IPS-NIHi11 (cell line): ENCODE data around the gene PRSS22.

Experiments used
- DNase-seq: peaks from one replicate; pipeline ENCODE4 v3.0.0; 2012; ENCODE audit warnings: mixed read lengths, low spot score

The PRSS22 gene

GRCh38 chr16:2879854-2880508 is 22.0 kb upstream of the PRSS22 start:
- DNase-seq, result no peak

- DNase-seq, result peak; percentile 86
Observed at GRCh38 chr16:2874912-2875362, 17.0 kb upstream of the PRSS22 start.

- no peak for DNase-seq
Observed at GRCh38 chr16:2874032-2874911, 16.3 kb upstream of the PRSS22 start.

DNA sequence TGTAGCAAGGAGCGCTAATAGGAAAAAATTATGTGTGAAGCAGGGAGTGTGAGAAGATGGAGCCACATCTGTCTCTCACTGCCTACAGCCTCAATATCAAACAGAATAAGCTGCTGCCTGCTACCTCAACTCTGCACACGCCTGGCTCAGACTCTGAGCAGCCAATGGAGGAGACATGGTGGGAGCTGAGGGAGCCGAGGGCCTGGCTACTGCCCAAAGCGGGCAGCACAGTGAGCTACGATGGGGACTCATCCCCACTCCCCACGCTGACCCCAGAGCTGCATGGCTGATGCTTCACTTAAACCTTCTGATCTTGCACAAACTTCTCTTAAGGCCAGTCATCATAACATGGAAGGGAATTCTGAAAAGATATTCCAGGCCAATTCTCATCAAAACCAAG is 14.0 kb upstream of the PRSS22 start:
- DNase-seq, result no peak

- DNase-seq, result peak; percentile 97
Observed at GRCh38 chr16:2867987-2868789, 10.2 kb upstream of the PRSS22 start.

- no peak for DNase-seq
Observed at GRCh38 chr16:2867661-2867986, 9.7 kb upstream of the PRSS22 start.

GRCh38 chr16:2866431-2866830 is 8.5 kb upstream of the PRSS22 start:
- no peak for DNase-seq

DNA sequence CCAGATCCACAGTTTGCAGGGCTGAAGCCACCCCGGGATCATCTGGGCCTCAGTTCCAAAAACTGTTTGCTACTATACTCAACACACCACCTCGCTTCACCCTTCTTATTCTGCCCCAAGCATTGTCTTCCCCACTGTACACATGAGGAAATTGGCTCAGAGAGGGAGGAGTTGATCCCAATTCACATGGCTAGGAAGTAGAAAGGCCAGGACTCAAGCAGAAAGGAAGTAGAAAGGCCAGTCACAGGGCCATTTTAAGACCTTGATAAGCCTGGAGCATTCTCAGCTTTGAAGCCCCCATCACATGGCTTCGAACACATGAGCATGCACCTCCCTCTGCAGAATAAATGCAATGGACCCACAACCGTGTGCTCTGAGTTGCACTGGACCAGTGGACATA is 7.7 kb upstream of the PRSS22 start:
- no peak for DNase-seq

- no peak for DNase-seq
Observed at GRCh38 chr16:2860826-2861567, 3.0 kb upstream of the PRSS22 start.

DNA sequence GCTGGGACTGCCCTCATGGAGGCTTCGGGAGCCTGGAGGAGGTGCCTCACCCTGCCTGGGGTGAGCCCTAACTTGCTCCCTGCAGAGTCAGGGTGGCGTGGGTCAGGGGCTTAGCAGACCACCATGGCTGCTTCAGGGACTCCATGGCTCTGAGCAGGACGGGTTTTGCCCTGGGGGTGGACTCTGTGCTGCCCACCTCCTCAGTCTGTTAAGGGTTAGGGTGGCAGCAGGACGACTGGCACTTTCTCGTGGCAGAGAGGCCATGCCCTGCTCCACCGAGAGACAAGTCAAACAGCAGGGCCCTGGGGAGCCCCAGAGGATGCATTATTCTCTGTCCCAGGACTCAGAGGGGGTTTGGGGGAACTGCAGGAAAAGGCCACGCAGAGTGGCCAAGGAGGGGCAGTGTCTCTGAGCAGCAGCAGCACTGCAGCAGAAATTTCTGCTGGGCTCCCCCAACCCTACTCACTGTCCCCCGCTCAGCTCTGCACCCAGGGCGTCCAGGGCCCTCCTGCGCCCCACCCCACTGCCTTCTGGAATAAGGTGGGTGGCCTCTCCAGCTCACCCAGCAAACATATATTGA is 1.8 kb upstream of the PRSS22 start:
- DNase-seq, result no peak

GRCh38 chr16:2858245-2859025 is 465 bp upstream of the PRSS22 start:
- DNase-seq, result peak; percentile 57

GRCh38 chr16:2856686-2857450 is 1.1 kb downstream of the PRSS22 start:
- no peak for DNase-seq

DNA sequence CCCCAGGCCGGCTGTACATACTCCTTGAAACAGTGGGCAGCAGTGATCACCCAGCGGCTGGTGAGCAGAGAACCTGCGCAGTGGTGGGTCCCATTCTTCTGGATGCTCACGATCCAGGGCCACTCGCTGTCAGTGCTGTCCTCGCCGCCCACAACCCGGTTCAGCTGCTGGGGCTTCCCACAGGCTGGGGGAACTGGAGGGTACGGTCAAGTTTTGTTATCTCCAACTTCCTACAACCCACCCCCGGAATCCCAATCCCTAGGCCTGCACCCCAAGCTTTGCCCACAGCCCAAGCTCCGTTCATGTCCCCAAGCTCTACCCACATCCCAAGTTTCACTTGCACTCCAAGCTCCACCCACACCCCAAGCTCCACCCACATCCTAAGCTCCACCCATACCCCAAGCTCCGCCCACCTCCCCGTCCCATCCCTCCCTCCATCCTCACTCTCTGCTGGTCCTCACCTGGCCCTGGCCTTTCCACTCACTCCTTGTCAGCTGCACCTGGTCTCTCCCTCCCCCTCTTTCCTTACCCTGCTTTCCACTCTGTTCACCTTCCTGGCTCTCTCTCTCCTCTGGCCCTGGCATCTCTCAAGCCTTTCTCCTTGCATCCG is 1.8 kb downstream of the PRSS22 start:
- DNase-seq, result peak; percentile 84

- DNase-seq, result no peak
Observed at GRCh38 chr16:2855536-2855935, 2.4 kb downstream of the PRSS22 start.

DNA sequence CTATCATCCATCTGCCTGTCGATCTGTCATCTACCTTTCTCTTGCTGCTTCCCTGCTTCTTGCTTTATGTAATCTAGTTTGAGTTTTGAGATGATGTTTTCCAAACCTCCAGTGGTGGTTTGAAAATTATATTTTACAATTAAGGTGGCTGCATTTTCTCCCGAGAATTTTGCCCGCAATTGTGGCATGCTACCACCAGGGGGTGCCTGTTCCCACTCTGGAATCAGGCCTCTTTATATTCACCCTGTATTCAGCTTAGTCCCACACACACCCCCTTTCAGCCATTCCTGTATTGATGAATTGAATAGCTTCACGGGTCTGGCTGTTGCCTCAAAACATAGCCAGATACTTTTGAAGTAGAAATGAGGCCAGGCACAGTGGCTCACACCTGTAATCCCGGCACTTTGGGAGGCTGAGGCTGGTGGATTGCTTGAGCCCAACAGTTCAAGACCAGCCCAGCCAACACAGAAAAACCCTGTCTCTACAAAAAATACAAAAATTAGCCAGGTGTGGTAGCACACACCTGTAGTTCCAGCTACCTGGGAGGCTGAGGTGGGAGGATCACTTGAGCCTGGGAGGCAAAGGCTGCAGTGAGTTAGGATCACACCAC is 3.2 kb downstream of the PRSS22 start:
- peak; percentile 64 for DNase-seq

DNA sequence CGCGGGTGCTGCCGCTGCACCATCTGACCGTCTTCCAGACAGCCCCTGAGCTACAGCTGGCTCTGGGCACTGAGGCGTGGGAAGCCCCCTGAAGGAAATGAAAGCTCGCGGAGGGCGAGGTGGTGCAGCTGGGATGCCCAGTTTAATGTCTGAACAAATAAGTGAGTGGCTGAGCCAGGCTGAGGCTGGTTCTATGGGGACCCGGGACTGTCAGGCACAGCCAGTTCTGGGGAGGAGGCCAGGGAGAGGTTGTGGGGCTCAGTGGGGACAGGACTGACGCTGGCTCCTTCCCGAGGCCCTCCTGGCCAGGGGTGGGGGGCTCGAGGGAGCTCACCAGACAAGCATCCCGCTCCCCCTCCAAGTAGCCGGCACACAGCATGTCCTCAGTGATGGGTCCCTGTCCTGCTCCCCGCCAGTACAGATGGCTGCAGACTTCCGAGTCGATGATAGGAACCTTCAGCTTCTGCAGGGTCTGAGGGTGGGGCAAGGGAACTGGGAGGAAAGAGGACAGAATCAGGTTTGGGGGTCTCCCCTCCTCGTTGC is 4.4 kb downstream of the PRSS22 start:
- DNase-seq, result peak; percentile 1

GRCh38 chr16:2852731-2853507 is 5.1 kb downstream of the PRSS22 start:
- DNase-seq, result peak; percentile 65
